CD4-positive, alpha-beta memory T cell (primary cell): ENCODE results near the gene RPS27L. TPM values are rescaled to one million over a fixed set of nuclear protein-coding genes. Genes with fewer than 3 reads are reported as not detected.

Experiments used
- CTCF ChIA-PET: fragments of 350-600 bp; sonication (Branson Sonifier 250); formaldehyde crosslinking; loops from one replicate; lab custom pipeline; 2021; ENCODE audit warnings: inconsistent platforms; ENCODE audit not compliant: partially characterized antibody; lab: Charles Lee
- POLR2A ChIA-PET: fragments of 350-600 bp; sonication (Branson Sonifier 250); formaldehyde crosslinking; loops from one replicate; lab custom pipeline; 2021; ENCODE audit not compliant: partially characterized antibody; lab: Charles Lee
- DNase-seq, 5 donors: peaks; one replicate each; pipeline versions ENCODE4 v3.0.0 to v3.0.0-alpha.2; 2020 to 2022; ENCODE audit warnings: mixed read lengths in 1 of 5
- H3K27ac ChIP-seq: one replicate; pipeline ENCODE4 v1.7.0; 2013; ENCODE audit warnings: low read depth, low read length
- H3K27me3 ChIP-seq: 2 replicates; pipeline ENCODE4 v1.7.0; 2013; ENCODE audit warnings: mild to moderate bottlenecking, low read length, moderate library complexity; ENCODE audit not compliant: insufficient read depth
- H3K36me3 ChIP-seq: 2 replicates; pipeline ENCODE4 v1.7.0; 2013; ENCODE audit warnings: mild to moderate bottlenecking, low read length, moderate library complexity; ENCODE audit not compliant: insufficient read depth
- H3K4me1 ChIP-seq: 2 replicates; pipeline ENCODE4 v1.7.0; 2013; ENCODE audit warnings: mild to moderate bottlenecking, low read length, moderate library complexity; ENCODE audit not compliant: insufficient read depth
- H3K4me3 ChIP-seq, 2 donors: one replicate each; pipeline ENCODE4 v1.7.0; 2013; ENCODE audit warnings: low read length in 2 of 2, mild to moderate bottlenecking in 1 of 2
- H3K9me3 ChIP-seq, 2 donors: one replicate each; pipeline ENCODE4 v1.7.0; 2013; ENCODE audit warnings: low read length in 2 of 2, control low read depth in 1 of 2; ENCODE audit not compliant: control insufficient read depth in 1 of 2
- H3K27ac Mint-ChIP-seq, 7 donors: one replicate each; pipeline ENCODE4 v1.8.0; 2020 to 2021; ENCODE audit warnings: mixed read lengths in 7 of 7, mild to moderate bottlenecking in 6 of 7, inconsistent platforms in 3 of 7, moderate library complexity in 3 of 7
- H3K27me3 Mint-ChIP-seq, 2 donors: one replicate each; pipeline ENCODE4 v1.8.0; 2020 to 2021; ENCODE audit warnings: mixed read lengths in 2 of 2
- H3K36me3 Mint-ChIP-seq, 2 donors: one replicate each; pipeline ENCODE4 v1.8.0; 2020 to 2021; ENCODE audit warnings: mixed read lengths in 2 of 2, inconsistent platforms in 1 of 2, mild to moderate bottlenecking in 1 of 2
- H3K4me1 Mint-ChIP-seq, 4 donors: one replicate each; pipeline ENCODE4 v1.8.0; 2020 to 2021; ENCODE audit warnings: mixed read lengths in 4 of 4, mild to moderate bottlenecking in 1 of 4
- H3K4me3 Mint-ChIP-seq, 8 donors: one replicate each; pipeline ENCODE4 v1.8.0; 2020 to 2021; ENCODE audit warnings: mixed read lengths in 8 of 8, mild to moderate bottlenecking in 7 of 8, moderate library complexity in 6 of 8, inconsistent platforms in 3 of 8
- H3K9me3 Mint-ChIP-seq, 8 donors: one replicate each; pipeline ENCODE4 v1.8.0; 2020 to 2021; ENCODE audit warnings: mixed read lengths in 8 of 8, mild to moderate bottlenecking in 5 of 8, inconsistent platforms in 3 of 8, moderate library complexity in 1 of 8
- intact Hi-C: fragments of 100-400 bp; cut with micrococcal nuclease; formaldehyde crosslinking; loops from one replicate; pipeline ENCODE4 v1.15.1; 2023
- polyA plus RNA-seq, 2 donors: library from polyadenylated mRNA; unstranded; fragments of 300-500 nt; fragmentation: Illumina TruSeq; gene quantifications; one replicate each; pipeline ENCODE4 v1.2.3, GENCODE V29; 2021
- total RNA-seq, 2 experiments: library from RNA; stranded (reverse); gene quantifications; one replicate each; pipeline ENCODE4 v1.2.3, GENCODE V29; 2021

RPS27L gene
- total and polyA plus RNA-seq, 4 experiments from 2014 or later: 150 to 211 (median 174) TPM

- POLR2A ChIA-PET: interaction anchor here (0.6 kb wide), 1 partner anchor 15 kb away, joined by 3 read pairs; no protein-coding TSS in a partner anchor
- Mint-ChIP-seq H3K4me3 (no peak overlapping the region), H3K36me3 (no peaks in the 10 kb centered on the region), H3K27me3 (no peaks in the 10 kb centered on the region), H3K4me1 (no peaks in the 10 kb centered on the region), H3K27ac (no peak overlapping the region), H3K9me3 (no peaks in the 10 kb centered on the region)
- Histone ChIP-seq H3K4me3 (no peak overlapping the region), H3K9me3 (no peaks in the 10 kb centered on the region), H3K4me1 (no peaks in the 10 kb centered on the region), H3K27me3 (no peaks in the 10 kb centered on the region), H3K36me3 (no peaks in the 10 kb centered on the region), H3K27ac (no peak overlapping the region)
- CTCF ChIA-PET: no interaction called here
- DNase-seq: no peak
- intact Hi-C loops: no loop called here
These were observed 19.0 kb upstream of the RPS27L start for GRCh38 chr15:63176302-63176701.

DNA sequence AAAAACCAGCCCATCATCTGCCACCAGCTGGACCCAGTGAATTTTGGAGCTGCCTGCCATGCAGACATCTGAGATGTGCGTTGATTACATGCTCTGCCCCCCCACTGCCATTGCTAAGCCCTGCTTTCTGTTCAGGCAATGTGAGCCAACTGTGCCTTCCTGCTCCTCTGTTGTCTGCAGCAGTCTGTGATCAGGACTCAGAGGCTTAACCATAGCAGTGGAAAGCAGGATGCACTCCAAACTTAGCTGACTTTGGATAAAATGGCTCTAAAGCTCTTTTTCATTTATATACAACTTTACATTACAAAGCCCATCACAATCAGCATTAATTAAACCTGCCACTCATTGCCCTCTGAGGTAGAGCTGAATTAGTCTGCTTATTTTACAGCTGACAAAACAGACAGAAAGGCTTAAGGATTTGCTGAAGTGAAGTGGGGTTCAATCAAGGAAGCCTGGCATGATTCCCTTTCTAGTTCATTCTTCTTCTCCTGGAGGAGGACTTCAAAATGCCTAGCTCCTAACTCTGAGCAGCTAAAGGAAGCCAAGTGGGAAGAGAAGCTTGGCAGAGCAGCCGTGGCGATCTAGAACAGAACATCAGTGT, 15.7 kb upstream of the RPS27L start:
- no peaks in the 10 kb centered on the region for H3K27me3 Mint-ChIP-seq
- H3K4me1 ChIP-seq: no peaks in the 10 kb centered on the region
- no peak overlapping the region for H3K27ac Mint-ChIP-seq
- no peaks in the 10 kb centered on the region for H3K9me3 Mint-ChIP-seq
- H3K9me3 ChIP-seq: no peaks in the 10 kb centered on the region
- H3K4me3 ChIP-seq: no peak overlapping the region
- DNase-seq: no peak
- H3K36me3 ChIP-seq: no peaks in the 10 kb centered on the region
- no peak overlapping the region for H3K27ac ChIP-seq
- H3K4me1 Mint-ChIP-seq: no peaks in the 10 kb centered on the region
- POLR2A ChIA-PET: interaction anchor here (1.5 kb wide), 1 partner anchor 22 kb away, joined by 3 read pairs; no protein-coding TSS in a partner anchor
- CTCF ChIA-PET: interaction anchor here (1.7 kb wide), 1 partner anchor 11 kb away, joined by 4 read pairs; no protein-coding TSS in a partner anchor
- no peaks in the 10 kb centered on the region for H3K36me3 Mint-ChIP-seq
- H3K4me3 Mint-ChIP-seq: no peak overlapping the region
- H3K27me3 ChIP-seq: no peaks in the 10 kb centered on the region
- intact Hi-C loops: no loop called here

- Mint-ChIP-seq H3K27me3 (no peaks in the 10 kb centered on the region), H3K4me1 (no peaks in the 10 kb centered on the region), H3K4me3 (no peak overlapping the region), H3K27ac (no peak overlapping the region), H3K36me3 (no peaks in the 10 kb centered on the region), H3K9me3 (no peaks in the 10 kb centered on the region)
- H3K36me3 ChIP-seq: no peaks in the 10 kb centered on the region
- H3K27me3 ChIP-seq: no peaks in the 10 kb centered on the region
- intact Hi-C loops: no loop called here
- H3K9me3 ChIP-seq: no peaks in the 10 kb centered on the region
- H3K4me1 ChIP-seq: no peaks in the 10 kb centered on the region
- ChIA-PET CTCF (interaction anchor here (1.7 kb wide), 1 partner anchor 10 kb away, joined by 4 read pairs; no protein-coding TSS in a partner anchor), POLR2A (interaction anchor here (1.5 kb wide), 1 partner anchor 22 kb away, joined by 3 read pairs; no protein-coding TSS in a partner anchor)
- H3K27ac ChIP-seq: no peak overlapping the region
- no peak for DNase-seq
- no peak overlapping the region for H3K4me3 ChIP-seq
These were observed 15.1 kb upstream of the RPS27L start for GRCh38 chr15:63172376-63172775.

DNA sequence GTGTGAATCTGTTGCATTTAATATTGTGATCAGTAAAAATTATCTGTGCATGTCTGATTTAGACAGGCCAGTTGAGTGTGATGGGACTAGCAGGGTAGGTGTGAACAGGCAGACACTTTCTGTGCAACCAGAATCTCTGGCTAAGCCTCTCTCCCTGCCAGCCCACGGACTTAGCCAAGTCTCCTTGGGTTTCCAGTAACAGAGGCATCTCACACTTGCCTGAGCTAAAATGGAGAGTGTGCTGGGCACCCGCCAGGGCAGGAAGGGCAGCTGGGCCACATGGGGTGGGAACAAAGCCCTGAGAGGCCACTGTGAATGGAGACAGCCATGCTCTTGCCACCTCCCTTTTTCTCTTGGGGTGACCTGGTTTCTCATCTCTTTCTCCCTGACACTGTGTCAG, 12.5 kb upstream of the RPS27L start:
- Histone ChIP-seq H3K27me3 (no peaks in the 10 kb centered on the region), H3K9me3 (no peaks in the 10 kb centered on the region), H3K4me3 (no peak overlapping the region), H3K27ac (no peak overlapping the region), H3K36me3 (no peaks in the 10 kb centered on the region), H3K4me1 (no peaks in the 10 kb centered on the region)
- no peak overlapping the region for H3K27ac Mint-ChIP-seq
- ChIA-PET POLR2A (no interaction called here), CTCF (no interaction called here)
- H3K27me3 Mint-ChIP-seq: no peaks in the 10 kb centered on the region
- intact Hi-C loops: no loop called here
- DNase-seq: no peak
- no peaks in the 10 kb centered on the region for H3K36me3 Mint-ChIP-seq
- H3K4me1 Mint-ChIP-seq: peaks cover 0 to 5% (median 3%) of the 10 kb centered on the region in 4 donors
- no peaks in the 10 kb centered on the region for H3K9me3 Mint-ChIP-seq
- H3K4me3 Mint-ChIP-seq: no peak overlapping the region

- H3K9me3 Mint-ChIP-seq: no peaks in the 10 kb centered on the region
- peaks cover 0 to 5% (median 3%) of the 10 kb centered on the region in 4 donors for H3K4me1 Mint-ChIP-seq
- Histone ChIP-seq H3K4me3 (no peak overlapping the region), H3K27ac (no peak overlapping the region), H3K27me3 (no peaks in the 10 kb centered on the region), H3K36me3 (no peaks in the 10 kb centered on the region), H3K4me1 (no peaks in the 10 kb centered on the region), H3K9me3 (no peaks in the 10 kb centered on the region)
- POLR2A ChIA-PET: interaction anchor here (1.0 to 3.8 kb wide), 6 partner anchors 9 to 66 kb away, joined by 3 to 21 read pairs (median 5); partner anchors contain the start of genes RAB8B and RPS27L
- DNase-seq: peak in 1 of 5 donors; percentile 6
- CTCF ChIA-PET: interaction anchor here (0.7 to 3.4 kb wide), 19 partner anchors 9 to 238 kb away, joined by 3 to 26 read pairs (median 4); partner anchors contain the start of genes APH1B and RPS27L
- H3K27me3 Mint-ChIP-seq: no peaks in the 10 kb centered on the region
- intact Hi-C loops: no loop called here
- H3K4me3 Mint-ChIP-seq: no peak overlapping the region
- H3K27ac Mint-ChIP-seq: no peak overlapping the region
- H3K36me3 Mint-ChIP-seq: no peaks in the 10 kb centered on the region
These were observed 8.9 kb upstream of the RPS27L start for GRCh38 chr15:63166219-63166618.

- Mint-ChIP-seq H3K27me3 (no peaks in the 10 kb centered on the region), H3K36me3 (no peaks in the 10 kb centered on the region), H3K27ac (no peak overlapping the region), H3K9me3 (no peaks in the 10 kb centered on the region), H3K4me3 (no peak overlapping the region), H3K4me1 (peaks cover 0 to 5% (median 3%) of the 10 kb centered on the region in 4 donors)
- ChIA-PET CTCF (interaction anchor here (1.3 to 3.4 kb wide), 10 partner anchors 8 to 236 kb away, joined by 3 to 26 read pairs (median 6); partner anchors contain the start of genes APH1B and RPS27L), POLR2A (interaction anchor here (0.6 to 3.8 kb wide), 6 partner anchors 9 to 27 kb away, joined by 3 to 21 read pairs (median 5); partner anchors contain the start of genes RAB8B and RPS27L)
- Histone ChIP-seq H3K4me3 (no peak overlapping the region), H3K9me3 (no peaks in the 10 kb centered on the region), H3K36me3 (no peaks in the 10 kb centered on the region), H3K27ac (no peak overlapping the region), H3K4me1 (no peaks in the 10 kb centered on the region), H3K27me3 (no peaks in the 10 kb centered on the region)
- no peak for DNase-seq
- intact Hi-C loops: no loop called here
These were observed 8.0 kb upstream of the RPS27L start for GRCh38 chr15:63165166-63165859.

- Histone ChIP-seq H3K36me3 (no peaks in the 10 kb centered on the region), H3K27ac (no peak overlapping the region), H3K4me1 (peaks cover 3% of the 10 kb centered on the region), H3K9me3 (no peaks in the 10 kb centered on the region), H3K27me3 (no peaks in the 10 kb centered on the region), H3K4me3 (no peak overlapping the region)
- intact Hi-C loops: no loop called here
- no peaks in the 10 kb centered on the region for H3K36me3 Mint-ChIP-seq
- ChIA-PET POLR2A (no interaction called here), CTCF (interaction anchor here (0.9 kb wide), 1 partner anchor 108 kb away, joined by 4 read pairs; no protein-coding TSS in a partner anchor)
- H3K27ac Mint-ChIP-seq: peak overlapping the region in 1 of 7 donors; percentile 51
- peaks cover 0 to 8% (median 3%) of the 10 kb centered on the region in 4 donors for H3K4me1 Mint-ChIP-seq
- H3K9me3 Mint-ChIP-seq: no peaks in the 10 kb centered on the region
- no peak for DNase-seq
- H3K4me3 Mint-ChIP-seq: no peak overlapping the region
- no peaks in the 10 kb centered on the region for H3K27me3 Mint-ChIP-seq
These were observed 5.9 kb upstream of the RPS27L start for GRCh38 chr15:63163217-63163616.
